SK-N-SH treated with all-trans-retinoic acid at 6 μM for 48 hours (cell line): ENCODE data around the gene SCEL.

ENCODE experiments used
- ARNTL ChIP-seq: fragments of 450-650 bp; formaldehyde crosslinking; IDR thresholded peaks from 2 replicates; pipeline ENCODE4 v1.5.0; 2020; ENCODE audit warnings: low read depth, mild to moderate bottlenecking, moderate library complexity, borderline replicate concordance
- BACH2 ChIP-seq: fragments of 250-450 bp; sonication (Bioruptor Pico); IDR thresholded peaks from 2 replicates; pipeline ENCODE4 v1.9.0; 2021; ENCODE audit warnings: mild to moderate bottlenecking, borderline replicate concordance
- CSDC2 ChIP-seq: fragments of 250-450 bp; sonication (Bioruptor Pico); IDR thresholded peaks from 2 replicates; pipeline ENCODE4 v1.5.0; 2020; ENCODE audit warnings: mild to moderate bottlenecking, moderate library complexity
- GLIS3 ChIP-seq: fragments of 250-450 bp; sonication (Bioruptor Pico); IDR thresholded peaks from 2 replicates; pipeline ENCODE4 v1.5.0; 2020; ENCODE audit warnings: mild to moderate bottlenecking, moderate library complexity
- RARB ChIP-seq: fragments of 250-450 bp; sonication (Bioruptor Pico); IDR thresholded peaks from 2 replicates; pipeline ENCODE4 v1.8.0; 2021; ENCODE audit warnings: mild to moderate bottlenecking, moderate library complexity
- ZC3H10 ChIP-seq: fragments of 250-450 bp; sonication (Bioruptor Pico); IDR thresholded peaks from 2 replicates; pipeline ENCODE4 v1.5.1; 2021; ENCODE audit warnings: mild to moderate bottlenecking, moderate library complexity
- ZFP3 ChIP-seq: fragments of 250-450 bp; sonication (Bioruptor Pico); IDR thresholded peaks from 2 replicates; pipeline ENCODE4 v1.5.0; 2020; ENCODE audit warnings: mild to moderate bottlenecking, moderate library complexity
- ZFP30 ChIP-seq: fragments of 450-650 bp; formaldehyde crosslinking; IDR thresholded peaks from 2 replicates; pipeline ENCODE4 v1.5.0; 2022; ENCODE audit warnings: mild to moderate bottlenecking, moderate library complexity
- ZNF565 ChIP-seq: fragments of 450-650 bp; formaldehyde crosslinking; conservative IDR thresholded peaks from 2 replicates; pipeline ENCODE4 v1.5.0; 2020; ENCODE audit warnings: low read depth, mild to moderate bottlenecking, moderate library complexity
- TF ChIP-seq, protein P1 (sequence below): fragments of 250-450 bp; sonication (Bioruptor Pico); IDR thresholded peaks from 2 replicates; pipeline ENCODE4 v1.8.0; 2020; ENCODE audit warnings: mild to moderate bottlenecking, moderate library complexity, borderline replicate concordance
- TF ChIP-seq, protein P2 (sequence below): fragments of 250-450 bp; sonication (Bioruptor Pico); IDR thresholded peaks from 2 replicates; pipeline ENCODE4 v1.5.1; 2021; ENCODE audit warnings: mild to moderate bottlenecking, moderate library complexity

DNA sequence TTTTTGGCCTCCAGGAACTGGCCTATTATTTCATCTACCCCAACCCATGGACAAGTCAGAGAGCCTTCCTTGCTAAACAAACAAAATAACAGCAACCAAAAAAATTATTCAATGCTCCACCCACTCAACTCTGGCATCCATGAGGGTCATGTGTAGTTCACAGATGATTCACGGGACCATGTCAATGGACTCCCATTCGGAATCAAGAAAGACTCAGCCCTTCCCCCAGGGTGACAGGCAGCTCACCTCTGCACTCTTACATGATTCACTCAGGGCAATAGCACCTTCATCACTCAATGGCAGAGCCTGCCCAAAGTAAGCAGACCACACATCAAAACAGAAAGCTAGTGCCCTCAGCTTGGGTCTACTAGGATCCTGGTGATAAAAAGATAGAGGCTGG is 14.3 kb upstream of the SCEL start:
- TF ChIP-seq, protein P1, sequence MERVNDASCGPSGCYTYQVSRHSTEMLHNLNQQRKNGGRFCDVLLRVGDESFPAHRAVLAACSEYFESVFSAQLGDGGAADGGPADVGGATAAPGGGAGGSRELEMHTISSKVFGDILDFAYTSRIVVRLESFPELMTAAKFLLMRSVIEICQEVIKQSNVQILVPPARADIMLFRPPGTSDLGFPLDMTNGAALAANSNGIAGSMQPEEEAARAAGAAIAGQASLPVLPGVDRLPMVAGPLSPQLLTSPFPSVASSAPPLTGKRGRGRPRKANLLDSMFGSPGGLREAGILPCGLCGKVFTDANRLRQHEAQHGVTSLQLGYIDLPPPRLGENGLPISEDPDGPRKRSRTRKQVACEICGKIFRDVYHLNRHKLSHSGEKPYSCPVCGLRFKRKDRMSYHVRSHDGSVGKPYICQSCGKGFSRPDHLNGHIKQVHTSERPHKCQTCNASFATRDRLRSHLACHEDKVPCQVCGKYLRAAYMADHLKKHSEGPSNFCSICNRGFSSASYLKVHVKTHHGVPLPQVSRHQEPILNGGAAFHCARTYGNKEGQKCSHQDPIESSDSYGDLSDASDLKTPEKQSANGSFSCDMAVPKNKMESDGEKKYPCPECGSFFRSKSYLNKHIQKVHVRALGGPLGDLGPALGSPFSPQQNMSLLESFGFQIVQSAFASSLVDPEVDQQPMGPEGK (CRISPR knock-in tag): no peak
- no peak for TF ChIP-seq ZFP3 (CRISPR knock-in tag)
- no peak for TF ChIP-seq ZNF565 (CRISPR knock-in tag)
- no peak for TF ChIP-seq GLIS3 (CRISPR knock-in tag)
- TF ChIP-seq, protein P2, sequence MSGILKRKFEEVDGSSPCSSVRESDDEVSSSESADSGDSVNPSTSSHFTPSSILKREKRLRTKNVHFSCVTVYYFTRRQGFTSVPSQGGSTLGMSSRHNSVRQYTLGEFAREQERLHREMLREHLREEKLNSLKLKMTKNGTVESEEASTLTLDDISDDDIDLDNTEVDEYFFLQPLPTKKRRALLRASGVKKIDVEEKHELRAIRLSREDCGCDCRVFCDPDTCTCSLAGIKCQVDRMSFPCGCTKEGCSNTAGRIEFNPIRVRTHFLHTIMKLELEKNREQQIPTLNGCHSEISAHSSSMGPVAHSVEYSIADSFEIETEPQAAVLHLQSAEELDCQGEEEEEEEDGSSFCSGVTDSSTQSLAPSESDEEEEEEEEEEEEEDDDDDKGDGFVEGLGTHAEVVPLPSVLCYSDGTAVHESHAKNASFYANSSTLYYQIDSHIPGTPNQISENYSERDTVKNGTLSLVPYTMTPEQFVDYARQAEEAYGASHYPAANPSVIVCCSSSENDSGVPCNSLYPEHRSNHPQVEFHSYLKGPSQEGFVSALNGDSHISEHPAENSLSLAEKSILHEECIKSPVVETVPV (CRISPR knock-in tag): no peak
- TF ChIP-seq ZC3H10 (CRISPR knock-in tag): no peak
- TF ChIP-seq RARB: no peak
- TF ChIP-seq ARNTL (CRISPR knock-in tag): no peak
- TF ChIP-seq ZFP30: no peak
- TF ChIP-seq BACH2: no peak
- no peak for TF ChIP-seq CSDC2 (CRISPR knock-in tag)
